MM.1S (cell line): ENCODE results near the gene RIPK4.

ENCODE experiments used
- DNase-seq: peaks from one replicate; pipeline ENCODE4 v3.0.0-alpha.2; 2015
- H2AFZ ChIP-seq: fragments of 300-600 bp; sonication (generic); 2 replicates; pipeline ENCODE4 v1.6.0; 2016; ENCODE audit warnings: antibody characterized with exemption, low read length
- H3F3A ChIP-seq: fragments of 300-600 bp; sonication (generic); 2 replicates; pipeline ENCODE4 v1.6.1; 2016; ENCODE audit warnings: mild to moderate bottlenecking, antibody characterized with exemption, low read length, moderate library complexity, mixed read lengths; ENCODE audit not compliant: insufficient read depth
- H3K27ac ChIP-seq: fragments of 300-600 bp; sonication (generic); 2 replicates; pipeline ENCODE4 v1.5.1; 2016; ENCODE audit warnings: mild to moderate bottlenecking, low read length
- H3K27me3 ChIP-seq: fragments of 300-600 bp; sonication (generic); replicated peaks from 2 replicates; pipeline ENCODE4 v1.6.0; 2016; ENCODE audit warnings: low read length; ENCODE audit not compliant: insufficient read depth
- H3K36me3 ChIP-seq: fragments of 300-600 bp; sonication (generic); replicated peaks from 2 replicates; pipeline ENCODE4 v1.6.1; 2016; ENCODE audit warnings: mild to moderate bottlenecking, low read length, mixed read lengths; ENCODE audit not compliant: insufficient read depth
- H3K4me1 ChIP-seq: fragments of 300-600 bp; sonication (generic); 2 replicates; pipeline ENCODE4 v1.6.1; 2016; ENCODE audit warnings: low read length, mixed read lengths
- H3K4me2 ChIP-seq: fragments of 300-600 bp; sonication (generic); 2 replicates; pipeline ENCODE4 v1.6.0; 2016; ENCODE audit warnings: low read depth, low read length
- H3K4me3 ChIP-seq: fragments of 300-600 bp; sonication (generic); 2 replicates; pipeline ENCODE4 v1.5.1; 2016; ENCODE audit warnings: low read length, mixed read lengths
- H3K79me2 ChIP-seq: fragments of 300-600 bp; sonication (generic); 2 replicates; pipeline ENCODE4 v1.6.1; 2016; ENCODE audit warnings: mixed run types, low read length, mixed read lengths
- H3K9ac ChIP-seq: fragments of 300-600 bp; sonication (generic); 2 replicates; pipeline ENCODE4 v1.6.1; 2016; ENCODE audit warnings: low read length, mixed read lengths
- H3K9me2 ChIP-seq: fragments of 300-600 bp; sonication (generic); replicated peaks from 2 replicates; pipeline ENCODE4 v1.6.1; 2016; ENCODE audit warnings: mild to moderate bottlenecking, low read length, mixed read lengths; ENCODE audit not compliant: insufficient read depth
- H3K9me3 ChIP-seq: fragments of 300-600 bp; sonication (generic); replicated peaks from 2 replicates; pipeline ENCODE4 v1.6.1; 2016; ENCODE audit warnings: mild to moderate bottlenecking, low read length, mixed read lengths; ENCODE audit not compliant: insufficient read depth
- H4K20me1 ChIP-seq: fragments of 300-600 bp; sonication (generic); 2 replicates; pipeline ENCODE4 v1.6.1; 2016; ENCODE audit warnings: mild to moderate bottlenecking, low read length, moderate library complexity, mixed read lengths; ENCODE audit not compliant: insufficient read depth
- EZH2 ChIP-seq: fragments of 300-600 bp; sonication (generic); optimal IDR thresholded peaks from 2 replicates; pipeline ENCODE3; 2017; ENCODE audit warnings: low read depth, mild to moderate bottlenecking, antibody characterized with exemption, low read length, mixed read lengths
- EZH2phosphoT487 ChIP-seq: fragments of 300-600 bp; sonication (generic); IDR thresholded peaks from 2 replicates; pipeline ENCODE4 v1.6.1; 2018; ENCODE audit warnings: antibody characterized with exemption, low read length
- TF ChIP-seq, protein P1 (sequence below): fragments of 300-600 bp; sonication (generic); IDR thresholded peaks from 2 replicates; pipeline ENCODE4 v1.5.1; 2016; ENCODE audit warnings: antibody characterized with exemption, low read length, mixed read lengths

The RIPK4 gene

DNA sequence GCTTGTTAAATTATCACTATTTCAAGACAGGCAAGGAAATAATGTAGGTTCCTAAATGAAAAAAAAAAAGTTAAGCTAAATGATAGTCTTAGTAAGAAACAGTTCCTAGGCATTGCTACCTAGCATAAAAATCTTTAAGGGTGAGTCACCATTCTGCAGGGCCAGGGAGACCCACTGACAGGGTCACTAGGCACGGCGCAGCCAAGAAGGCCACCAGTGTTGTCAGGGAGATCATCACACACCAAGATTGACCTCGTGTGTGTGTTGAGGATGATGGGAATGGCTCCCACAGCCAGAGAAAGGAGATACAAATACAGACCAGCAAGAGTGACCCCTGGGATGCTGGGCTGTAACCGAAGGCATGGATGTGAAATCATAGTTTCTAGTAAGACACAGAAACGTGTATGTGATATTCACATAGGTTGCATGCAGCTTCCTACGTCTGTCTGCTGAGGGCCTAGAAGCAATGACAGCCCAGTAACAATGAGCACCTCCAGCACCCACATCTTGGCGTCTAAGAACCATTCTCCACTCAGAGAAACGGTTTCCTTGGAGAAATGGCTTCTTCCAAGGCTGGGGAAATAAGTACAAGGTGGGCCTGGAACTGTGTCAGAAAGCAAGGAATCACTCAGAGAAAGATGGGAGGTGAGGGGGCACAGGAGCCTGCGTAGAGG lies 29.1 kb downstream of the RIPK4 start:
- Histone ChIP-seq H3K9ac (no peak overlapping the region), H3K36me3 (no peaks in the 10 kb centered on the region), H3K4me1 (no peaks in the 10 kb centered on the region), H3K27ac (no peak overlapping the region), H2AFZ (no peak overlapping the region), H3K4me2 (no peak overlapping the region), H3K9me2 (no peaks in the 10 kb centered on the region; the same call in 1 of the 2 replicates), H3K9me3 (no peaks in the 10 kb centered on the region), H3K4me3 (no peak overlapping the region), H3F3A (no peaks in the 10 kb centered on the region), H3K27me3 (peaks cover 98% of the 10 kb centered on the region), H4K20me1 (no peaks in the 10 kb centered on the region), H3K79me2 (no peaks in the 10 kb centered on the region)
- TF ChIP-seq, protein P1, sequence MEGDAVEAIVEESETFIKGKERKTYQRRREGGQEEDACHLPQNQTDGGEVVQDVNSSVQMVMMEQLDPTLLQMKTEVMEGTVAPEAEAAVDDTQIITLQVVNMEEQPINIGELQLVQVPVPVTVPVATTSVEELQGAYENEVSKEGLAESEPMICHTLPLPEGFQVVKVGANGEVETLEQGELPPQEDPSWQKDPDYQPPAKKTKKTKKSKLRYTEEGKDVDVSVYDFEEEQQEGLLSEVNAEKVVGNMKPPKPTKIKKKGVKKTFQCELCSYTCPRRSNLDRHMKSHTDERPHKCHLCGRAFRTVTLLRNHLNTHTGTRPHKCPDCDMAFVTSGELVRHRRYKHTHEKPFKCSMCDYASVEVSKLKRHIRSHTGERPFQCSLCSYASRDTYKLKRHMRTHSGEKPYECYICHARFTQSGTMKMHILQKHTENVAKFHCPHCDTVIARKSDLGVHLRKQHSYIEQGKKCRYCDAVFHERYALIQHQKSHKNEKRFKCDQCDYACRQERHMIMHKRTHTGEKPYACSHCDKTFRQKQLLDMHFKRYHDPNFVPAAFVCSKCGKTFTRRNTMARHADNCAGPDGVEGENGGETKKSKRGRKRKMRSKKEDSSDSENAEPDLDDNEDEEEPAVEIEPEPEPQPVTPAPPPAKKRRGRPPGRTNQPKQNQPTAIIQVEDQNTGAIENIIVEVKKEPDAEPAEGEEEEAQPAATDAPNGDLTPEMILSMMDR = no peak
- TF ChIP-seq EZH2phosphoT487 (no peak), EZH2 (no peak)
- DNase-seq = no peak

DNA sequence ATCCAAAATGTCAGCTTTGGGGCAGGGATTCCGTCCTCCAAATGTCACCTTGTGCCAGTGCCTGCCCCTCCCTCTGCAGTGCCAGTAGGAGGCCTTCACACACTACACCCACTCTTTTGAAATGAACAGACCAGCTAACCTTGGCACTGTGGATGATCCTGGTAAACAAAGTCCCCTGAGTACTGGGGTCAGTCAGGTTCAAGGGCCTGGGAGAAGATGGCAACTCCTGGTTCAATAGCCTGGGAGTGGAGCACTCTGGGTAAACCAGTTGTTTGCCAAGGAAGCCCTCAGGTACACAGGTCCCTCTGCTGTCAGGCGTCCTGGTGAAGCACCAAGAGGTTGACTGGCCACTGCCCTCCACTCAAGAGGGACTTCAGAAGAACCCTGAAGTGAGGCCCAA lies 30.4 kb downstream of the RIPK4 start:
- H3K9me2 ChIP-seq = no peaks in the 10 kb centered on the region; the same call in 1 of the 2 replicates
- no peak overlapping the region for H3K4me3 ChIP-seq
- no peak overlapping the region for H2AFZ ChIP-seq
- H3K27ac ChIP-seq = no peak overlapping the region
- no peaks in the 10 kb centered on the region for H3K79me2 ChIP-seq
- no peak overlapping the region for H3K9ac ChIP-seq
- no peaks in the 10 kb centered on the region for H3K4me1 ChIP-seq
- H4K20me1 ChIP-seq = no peaks in the 10 kb centered on the region
- H3K36me3 ChIP-seq = no peaks in the 10 kb centered on the region
- H3K27me3 ChIP-seq = peaks cover 98% of the 10 kb centered on the region
- no peak overlapping the region for H3K4me2 ChIP-seq
- no peaks in the 10 kb centered on the region for H3F3A ChIP-seq
- TF ChIP-seq, protein P1 = no peak
- TF ChIP-seq EZH2 (no peak), EZH2phosphoT487 (no peak)
- no peaks in the 10 kb centered on the region for H3K9me3 ChIP-seq
- no peak for DNase-seq

DNA sequence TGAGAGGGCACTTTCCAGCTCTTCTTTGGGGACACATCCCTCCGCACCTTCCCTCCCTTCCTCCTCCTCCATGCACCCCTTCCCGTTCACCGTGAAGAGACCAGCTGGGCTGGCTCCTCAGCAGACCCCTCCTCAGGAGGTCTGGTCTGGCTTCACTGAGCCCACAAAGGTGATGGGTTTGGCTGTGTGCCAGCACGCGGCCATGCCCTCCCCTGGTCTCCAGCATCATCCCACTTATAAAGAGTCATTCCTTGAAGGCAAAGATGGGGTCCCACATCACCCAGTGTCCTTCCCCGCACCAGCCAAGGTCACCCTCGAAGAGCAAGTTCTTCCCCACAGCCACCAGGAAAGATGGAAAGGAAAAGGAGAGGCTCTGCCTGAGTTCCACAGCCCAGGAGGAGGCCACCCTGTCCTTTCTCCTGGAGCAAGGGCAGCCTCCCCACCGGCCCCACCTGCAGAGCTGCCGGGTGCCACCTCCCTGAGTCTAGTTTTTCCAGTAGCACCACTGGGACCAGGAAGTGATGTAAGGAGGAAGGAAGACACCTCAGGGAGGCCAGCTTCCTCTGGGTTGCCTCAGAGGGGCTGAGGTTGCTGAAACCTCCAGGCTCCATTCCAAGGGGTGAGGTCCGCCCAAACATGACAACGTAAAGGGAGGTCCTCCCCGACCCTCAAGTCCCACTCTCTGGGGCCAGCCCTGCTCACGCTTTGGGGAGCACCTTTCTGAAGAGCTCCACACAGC lies 32.7 kb downstream of the RIPK4 start:
- no peak overlapping the region for H3K4me3 ChIP-seq
- no peaks in the 10 kb centered on the region for H4K20me1 ChIP-seq
- H3K9me3 ChIP-seq = no peaks in the 10 kb centered on the region
- H3K27ac ChIP-seq = no peak overlapping the region
- no peak for TF ChIP-seq EZH2
- TF ChIP-seq, protein P1 = no peak
- TF ChIP-seq EZH2phosphoT487 = no peak
- H3K9me2 ChIP-seq = no peaks in the 10 kb centered on the region; the same call in 1 of the 2 replicates
- no peak for DNase-seq
- no peaks in the 10 kb centered on the region for H3K79me2 ChIP-seq
- no peaks in the 10 kb centered on the region for H3K4me1 ChIP-seq
- H3F3A ChIP-seq = no peaks in the 10 kb centered on the region
- H3K36me3 ChIP-seq = no peaks in the 10 kb centered on the region
- no peak overlapping the region for H2AFZ ChIP-seq
- H3K9ac ChIP-seq = no peak overlapping the region
- H3K27me3 ChIP-seq = peaks cover 98% of the 10 kb centered on the region
- no peak overlapping the region for H3K4me2 ChIP-seq
